GM23338 (cell line): ENCODE results near the gene DNAAF9. TPM values are rescaled to one million over a fixed set of nuclear protein-coding genes. Genes with fewer than 3 reads are reported as not detected.

Source experiments
- ATAC-seq: fragments of 200-7000 bp; cut with Tn5 transposase; 3 replicates; pipeline ENCODE4 v1.9.1; 2020
- DNase-seq: peaks from one replicate; pipeline ENCODE4 v3.0.0-alpha.2; 2015; ENCODE audit warnings: low spot score
- H2AFZ ChIP-seq: fragments of 200-600 bp; sonication (generic); 2 replicates; pipeline ENCODE4 v1.8.0; 2016; ENCODE audit warnings: antibody characterized with exemption, mild to moderate bottlenecking, moderate library complexity
- H3F3A ChIP-seq: fragments of 200-600 bp; sonication (generic); replicated peaks from 2 replicates; pipeline ENCODE4 v1.8.0; 2017; ENCODE audit warnings: antibody characterized with exemption, mixed run types, low read depth
- H3K27ac ChIP-seq: fragments of 200-600 bp; sonication (generic); 2 replicates; pipeline ENCODE4 v1.6.1; 2016; ENCODE audit warnings: low read depth
- H3K27me3 ChIP-seq: fragments of 200-600 bp; sonication (generic); 2 replicates; pipeline ENCODE4 v1.8.0; 2016; ENCODE audit warnings: mild to moderate bottlenecking, mixed run types, moderate library complexity; ENCODE audit not compliant: insufficient read depth
- H3K36me3 ChIP-seq: fragments of 200-600 bp; sonication (generic); 2 replicates; pipeline ENCODE4 v1.8.0; 2016; ENCODE audit warnings: mild to moderate bottlenecking; ENCODE audit not compliant: insufficient read depth
- H3K4me1 ChIP-seq: fragments of 200-600 bp; sonication (generic); 2 replicates; pipeline ENCODE4 v1.8.0; 2016; ENCODE audit warnings: mild to moderate bottlenecking, moderate library complexity; ENCODE audit not compliant: insufficient read depth
- H3K4me2 ChIP-seq: fragments of 200-600 bp; sonication (generic); 2 replicates; pipeline ENCODE4 v1.7.1; 2017; ENCODE audit warnings: mixed run types
- H3K4me3 ChIP-seq: fragments of 200-600 bp; sonication (generic); 2 replicates; pipeline ENCODE4 v1.6.1; 2016; ENCODE audit warnings: mixed run types
- H3K79me2 ChIP-seq: fragments of 200-600 bp; sonication (generic); replicated peaks from 2 replicates; pipeline ENCODE4 v1.8.0; 2017; ENCODE audit warnings: mild to moderate bottlenecking; ENCODE audit not compliant: insufficient read depth
- H3K9me2 ChIP-seq: fragments of 200-600 bp; sonication (generic); 2 replicates; pipeline ENCODE4 v1.8.0; 2017; ENCODE audit not compliant: insufficient read depth
- H4K20me1 ChIP-seq: fragments of 200-600 bp; sonication (generic); replicated peaks from 2 replicates; pipeline ENCODE4 v1.8.0; 2017; ENCODE audit warnings: mild to moderate bottlenecking; ENCODE audit not compliant: insufficient read depth
- H3K27ac Mint-ChIP-seq: 2 replicates; pipeline ENCODE4 v1.8.0; 2020; ENCODE audit warnings: inconsistent platforms, mild to moderate bottlenecking, moderate library complexity, mixed read lengths
- H3K27me3 Mint-ChIP-seq: 3 replicates; pipeline ENCODE4 v1.8.0; 2022; ENCODE audit warnings: low read depth, mild to moderate bottlenecking, moderate library complexity, mixed read lengths, inconsistent platforms; ENCODE audit not compliant: insufficient read depth, poor library complexity
- H3K36me3 Mint-ChIP-seq: 3 replicates; pipeline ENCODE4 v1.8.0; 2021; ENCODE audit warnings: low read depth, mild to moderate bottlenecking, inconsistent platforms, moderate library complexity, mixed read lengths
- H3K4me1 Mint-ChIP-seq: 3 replicates; pipeline ENCODE4 v1.8.0; 2020; ENCODE audit warnings: mild to moderate bottlenecking, inconsistent platforms, mixed read lengths
- H3K4me3 Mint-ChIP-seq: 3 replicates; pipeline ENCODE4 v1.8.0; 2021; ENCODE audit warnings: moderate library complexity, mild to moderate bottlenecking, inconsistent platforms, mixed read lengths
- H3K9me3 Mint-ChIP-seq: 3 replicates; pipeline ENCODE4 v1.8.0; 2020; ENCODE audit warnings: moderate library complexity, mild to moderate bottlenecking, inconsistent platforms, mixed read lengths
- NANOG ChIP-seq: IDR thresholded peaks from 2 replicates; pipeline ENCODE4 v1.6.1; 2016; ENCODE audit warnings: antibody characterized with exemption, borderline replicate concordance
- polyA plus RNA-seq: library from polyadenylated mRNA; unstranded; fragments of >200 nt; fragmentation: Nextera tagmentation; extraction: Ambion mirVana; gene quantifications from 2 replicates; pipeline ENCODE4 v1.2.1, GENCODE V29; 2016
- small RNA-seq: library from RNA; depleted of rRNA; stranded (forward); fragments of <200 nt; gene quantifications from one replicate; pipeline ENCODE3, GENCODE V24; 2014; ENCODE audit warnings: low replicate concordance
- total RNA-seq: library from RNA; depleted of rRNA; stranded (reverse); fragments of >200 nt; shearing (Covaris generic); gene quantifications from 2 replicates; pipeline ENCODE4 v1.2.3, GENCODE V29; 2014; rRNA removed
- TF ChIP-seq, protein P1 (sequence below), 2 experiments: fragments of 200-600 bp in 1 of 2; sonication (generic) in 1 of 2; conservative IDR thresholded peaks; 2 replicates each; pipeline versions ENCODE4 v1.5.1 to v1.6.1; 2016 to 2017; ENCODE audit warnings: antibody characterized with exemption in 2 of 2, low read depth in 2 of 2, mild to moderate bottlenecking in 2 of 2, moderate library complexity in 1 of 2

The DNAAF9 gene
- total and polyA plus RNA-seq, 2 experiments from 2014 or later, result 2.4 to 4.8 TPM

DNA sequence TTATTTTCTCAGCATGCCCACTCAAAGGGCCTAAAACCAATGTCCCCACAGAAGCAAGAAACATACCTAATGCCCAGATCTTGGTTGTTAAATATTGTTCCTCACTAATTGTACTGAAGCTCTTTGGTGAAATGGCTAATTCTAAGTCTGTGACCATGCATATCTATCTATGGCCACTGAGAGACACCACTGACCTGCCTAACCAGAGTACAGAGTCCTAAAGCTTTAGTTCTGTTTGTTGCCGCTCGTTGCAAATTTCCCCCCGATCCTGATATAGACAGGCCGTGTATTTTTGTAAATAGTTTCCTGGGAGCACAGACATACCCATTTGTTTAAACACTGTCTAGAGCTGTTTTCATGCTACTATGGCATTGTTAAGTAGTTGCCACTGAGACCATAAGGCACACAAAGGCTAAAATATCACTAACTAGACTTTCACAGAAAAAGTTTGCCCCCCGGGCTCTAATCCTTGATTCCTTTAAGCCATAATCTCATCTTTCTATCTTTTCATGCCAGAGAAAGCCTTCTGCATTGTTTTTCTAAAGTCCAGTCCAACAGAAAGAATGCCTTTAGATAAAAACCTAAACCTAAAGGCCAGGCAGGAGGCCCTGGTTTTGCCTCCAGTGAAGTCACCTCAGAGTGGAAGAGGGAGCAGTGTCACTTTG, 48.7 kb downstream of the DNAAF9 start:
- Mint-ChIP-seq H3K9me3 (no peaks in the 10 kb centered on the region), H3K4me1 (no peaks in the 10 kb centered on the region), H3K27me3 (no peaks in the 10 kb centered on the region), H3K36me3 (no peaks in the 10 kb centered on the region), H3K27ac (no peak overlapping the region), H3K4me3 (no peak overlapping the region)
- TF ChIP-seq NANOG, result no peak
- TF ChIP-seq, protein P1, sequence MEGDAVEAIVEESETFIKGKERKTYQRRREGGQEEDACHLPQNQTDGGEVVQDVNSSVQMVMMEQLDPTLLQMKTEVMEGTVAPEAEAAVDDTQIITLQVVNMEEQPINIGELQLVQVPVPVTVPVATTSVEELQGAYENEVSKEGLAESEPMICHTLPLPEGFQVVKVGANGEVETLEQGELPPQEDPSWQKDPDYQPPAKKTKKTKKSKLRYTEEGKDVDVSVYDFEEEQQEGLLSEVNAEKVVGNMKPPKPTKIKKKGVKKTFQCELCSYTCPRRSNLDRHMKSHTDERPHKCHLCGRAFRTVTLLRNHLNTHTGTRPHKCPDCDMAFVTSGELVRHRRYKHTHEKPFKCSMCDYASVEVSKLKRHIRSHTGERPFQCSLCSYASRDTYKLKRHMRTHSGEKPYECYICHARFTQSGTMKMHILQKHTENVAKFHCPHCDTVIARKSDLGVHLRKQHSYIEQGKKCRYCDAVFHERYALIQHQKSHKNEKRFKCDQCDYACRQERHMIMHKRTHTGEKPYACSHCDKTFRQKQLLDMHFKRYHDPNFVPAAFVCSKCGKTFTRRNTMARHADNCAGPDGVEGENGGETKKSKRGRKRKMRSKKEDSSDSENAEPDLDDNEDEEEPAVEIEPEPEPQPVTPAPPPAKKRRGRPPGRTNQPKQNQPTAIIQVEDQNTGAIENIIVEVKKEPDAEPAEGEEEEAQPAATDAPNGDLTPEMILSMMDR (conservative IDR thresholded peaks at IDR 0.05; ENCODE audit: low read depth in 2 of 2), result peak in 1 of 2 experiments; percentile 30; a peak in 2 of 4 replicates
- Histone ChIP-seq H3K79me2 (no peaks in the 10 kb centered on the region), H2AFZ (no peak overlapping the region), H3K27ac (no peak overlapping the region), H3F3A (no peaks in the 10 kb centered on the region), H3K36me3 (no peaks in the 10 kb centered on the region), H3K4me2 (no peak overlapping the region), H3K4me3 (no peak overlapping the region), H4K20me1 (no peaks in the 10 kb centered on the region), H3K27me3 (no peaks in the 10 kb centered on the region), H3K4me1 (no peaks in the 10 kb centered on the region), H3K9me2 (no peaks in the 10 kb centered on the region)
- DNase-seq (peak; percentile 11), ATAC-seq (peak; percentile 33; the same call in 1 of the 3 replicates)

Small RNA genes lying within 50 kb of the gene (small RNA-seq; reads per million reads assigned to genes)
- not detected for gene RF00012
- gene RNU6-1019P, result not detected

Other genes with a start within 250 kb of the DNAAF9 start
- 30.7 and 32.8 TPM in 2 replicates for gene FASTKD5, start 247.8 kb downstream of the DNAAF9 start, total RNA-seq
- gene FASTKD5, start 247.8 kb downstream of the DNAAF9 start, polyA plus RNA-seq, result 12.2 and 12.9 TPM in 2 replicates
- 4.3 and 5.7 TPM in 2 replicates for gene UBOX5, start 247.8 kb downstream of the DNAAF9 start, total RNA-seq
- 2.4 and 2.7 TPM in 2 replicates for gene UBOX5, start 247.8 kb downstream of the DNAAF9 start, polyA plus RNA-seq
- gene LZTS3, start 234.1 kb downstream of the DNAAF9 start, total RNA-seq, result 29.4 and 40.7 TPM in 2 replicates
- gene LZTS3, start 234.1 kb downstream of the DNAAF9 start, polyA plus RNA-seq, result 9.7 and 10.7 TPM in 2 replicates
- gene DDRGK1, start 203.0 kb downstream of the DNAAF9 start, total RNA-seq, result 34.8 and 44.0 TPM in 2 replicates
- gene DDRGK1, start 203.0 kb downstream of the DNAAF9 start, polyA plus RNA-seq, result 35.7 and 45.5 TPM in 2 replicates
- 45.3 and 57.5 TPM in 2 replicates for gene ITPA, start 198.2 kb downstream of the DNAAF9 start, total RNA-seq
- 81.7 and 86.6 TPM in 2 replicates for gene ITPA, start 198.2 kb downstream of the DNAAF9 start, polyA plus RNA-seq
- 12.1 and 17.1 TPM in 2 replicates for gene SLC4A11, start 168.5 kb downstream of the DNAAF9 start, total RNA-seq
- gene SLC4A11, start 168.5 kb downstream of the DNAAF9 start, polyA plus RNA-seq, result 10.8 and 14.8 TPM in 2 replicates
- 14.7 and 18.3 TPM in 2 replicates for gene ATRN, start 63.3 kb upstream of the DNAAF9 start, total RNA-seq
- 2.0 and 2.2 TPM in 2 replicates for gene ATRN, start 63.3 kb upstream of the DNAAF9 start, polyA plus RNA-seq